HG02610 (cell line): ENCODE data around the gene C1QTNF1.

Experiments
- ATAC-seq: cut with Tn5 transposase; IDR thresholded peaks from one replicate; pipeline ENCODE4 v1.9.1; 2021; ENCODE audit warnings: mild to moderate bottlenecking, moderate library complexity; ENCODE audit not compliant: unreplicated experiment

The C1QTNF1 gene, protein sequence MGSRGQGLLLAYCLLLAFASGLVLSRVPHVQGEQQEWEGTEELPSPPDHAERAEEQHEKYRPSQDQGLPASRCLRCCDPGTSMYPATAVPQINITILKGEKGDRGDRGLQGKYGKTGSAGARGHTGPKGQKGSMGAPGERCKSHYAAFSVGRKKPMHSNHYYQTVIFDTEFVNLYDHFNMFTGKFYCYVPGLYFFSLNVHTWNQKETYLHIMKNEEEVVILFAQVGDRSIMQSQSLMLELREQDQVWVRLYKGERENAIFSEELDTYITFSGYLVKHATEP

GRCh38 chr17:79023886-79024771 is at the start of gene C1QTNF1:
C1QTNF1 (plus strand) TSS chr17:79024169; CDS start chr17:79043969, 19,800 bp downstream.
- no peak for ATAC-seq

GRCh38 chr17:78974635-78975591 is 49.1 kb upstream of the C1QTNF1 start:
- ATAC-seq: no peak

DNA sequence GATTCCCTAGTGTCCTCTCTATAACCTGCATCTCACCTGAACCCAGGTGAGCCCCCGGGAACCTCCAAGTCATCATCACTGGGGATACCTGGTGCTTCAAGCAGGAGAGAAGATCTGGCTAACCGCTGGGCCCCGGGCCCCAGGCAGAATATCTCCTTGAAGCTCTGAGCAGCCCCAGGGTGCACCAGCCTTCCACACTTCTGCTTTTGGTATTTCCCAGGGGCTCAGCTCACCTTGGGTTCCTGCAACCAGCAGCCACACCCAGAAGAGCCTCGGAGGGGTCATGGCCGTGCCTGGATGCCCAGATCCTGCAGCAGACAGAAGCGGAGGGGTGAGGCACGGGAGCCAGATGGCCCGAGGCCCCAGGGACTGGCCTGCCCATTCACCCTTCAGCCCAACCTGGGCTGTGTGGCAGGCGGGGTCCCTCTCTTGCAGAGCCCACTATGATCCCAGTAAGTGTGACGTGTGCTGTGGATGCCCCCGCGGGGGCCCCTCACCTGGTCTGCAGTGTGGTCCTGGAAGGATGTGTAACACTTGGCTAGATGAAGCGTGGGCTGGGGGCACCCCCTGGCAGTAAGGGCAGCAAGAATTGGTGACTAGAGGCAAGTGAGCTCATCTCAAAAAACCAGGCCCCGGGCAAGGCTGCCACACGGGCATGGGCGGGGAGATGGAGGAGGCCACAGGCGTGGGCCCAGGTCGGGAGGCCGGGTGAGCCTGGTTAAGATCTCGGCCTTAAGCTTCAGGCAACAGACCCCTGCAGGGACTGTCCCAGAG is 46.9 kb upstream of the C1QTNF1 start:
- ATAC-seq: no peak

DNA sequence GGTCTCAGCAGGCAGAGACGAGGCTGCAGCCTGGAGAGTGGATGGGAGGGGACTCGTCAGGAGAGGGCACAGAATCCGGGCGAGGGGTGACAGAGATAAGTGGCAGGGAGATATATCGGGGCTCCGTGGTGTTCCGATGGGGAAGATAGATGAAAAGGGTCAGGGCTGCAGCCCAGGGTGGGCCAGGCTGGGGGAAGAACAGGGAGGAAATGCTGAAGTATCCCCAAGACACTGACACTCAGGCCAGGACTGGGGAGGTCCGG is 46.4 kb upstream of the C1QTNF1 start:
- no peak for ATAC-seq

- ATAC-seq: no peak
Measured at GRCh38 chr17:78977997-78978973, 45.7 kb upstream of the C1QTNF1 start.

DNA sequence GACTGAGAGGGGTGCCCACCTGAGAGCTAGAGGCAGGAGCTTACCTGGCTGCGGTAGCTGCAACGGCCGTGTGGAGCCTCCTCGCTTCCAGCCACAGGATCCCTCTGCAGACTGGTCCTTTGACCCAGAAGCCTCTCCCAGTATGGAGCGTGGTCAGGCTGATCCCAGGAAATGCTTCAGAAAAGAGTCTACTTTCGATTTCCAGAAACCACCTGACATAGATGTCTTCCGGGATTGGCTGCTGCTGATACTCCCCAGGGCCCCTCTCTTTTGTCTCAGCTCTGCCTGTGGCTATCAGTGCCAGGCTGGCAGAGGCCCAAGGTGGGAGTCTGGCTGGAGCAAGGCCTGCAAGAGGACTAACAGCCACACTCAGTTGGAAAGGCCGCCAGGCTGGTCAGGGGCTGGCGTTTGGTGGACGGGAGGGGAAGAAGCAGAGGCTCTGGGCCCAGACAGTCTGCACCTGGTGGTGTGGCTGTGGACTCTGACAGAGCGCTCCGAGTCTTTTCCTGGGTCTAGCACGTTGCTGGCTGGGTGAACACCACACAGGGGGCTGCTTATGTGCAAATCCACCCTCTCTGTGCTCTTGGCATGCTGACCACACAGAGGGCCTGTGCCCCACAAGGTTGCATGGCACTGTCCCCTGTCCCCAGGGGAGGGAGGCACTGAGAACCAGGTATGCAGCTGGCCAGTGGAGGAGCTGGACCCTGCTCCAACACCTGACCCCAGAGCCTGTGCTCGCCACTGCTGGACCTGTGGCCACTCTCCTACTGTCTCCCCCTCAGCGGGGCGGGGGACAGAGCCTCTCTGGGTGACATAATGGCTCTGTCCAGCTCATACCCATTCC is 44.0 kb upstream of the C1QTNF1 start, which contains the start of gene LGALS3BP:
Gene LGALS3BP (minus strand): TSS at position 144 of the 844 bp plus-strand sequence. CDS start 2,732 bp downstream, outside the sequence.
- ATAC-seq: no peak

DNA sequence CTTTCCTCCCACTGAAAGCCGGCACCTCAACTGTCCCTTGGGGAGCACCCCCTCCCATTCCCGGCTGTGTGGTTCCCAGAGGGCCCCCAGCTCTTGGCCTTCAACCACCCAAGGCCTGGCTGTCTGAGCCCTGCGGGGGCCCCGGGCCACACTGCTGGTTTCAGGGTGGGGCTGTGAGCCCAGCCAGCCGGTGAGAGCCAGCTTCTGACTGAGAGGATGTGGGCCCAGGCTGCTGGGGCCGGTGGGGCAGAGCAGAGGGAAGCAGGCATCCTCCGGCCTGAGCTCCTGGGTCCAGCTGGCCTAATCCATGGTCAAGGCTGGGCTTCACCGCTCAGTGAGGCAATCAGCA is 43.4 kb upstream of the C1QTNF1 start:
- ATAC-seq: no peak

GRCh38 chr17:78981010-78981888 is 42.7 kb upstream of the C1QTNF1 start:
- no peak for ATAC-seq

- ATAC-seq: no peak
Measured at GRCh38 chr17:78985395-78985794, 38.6 kb upstream of the C1QTNF1 start.

DNA sequence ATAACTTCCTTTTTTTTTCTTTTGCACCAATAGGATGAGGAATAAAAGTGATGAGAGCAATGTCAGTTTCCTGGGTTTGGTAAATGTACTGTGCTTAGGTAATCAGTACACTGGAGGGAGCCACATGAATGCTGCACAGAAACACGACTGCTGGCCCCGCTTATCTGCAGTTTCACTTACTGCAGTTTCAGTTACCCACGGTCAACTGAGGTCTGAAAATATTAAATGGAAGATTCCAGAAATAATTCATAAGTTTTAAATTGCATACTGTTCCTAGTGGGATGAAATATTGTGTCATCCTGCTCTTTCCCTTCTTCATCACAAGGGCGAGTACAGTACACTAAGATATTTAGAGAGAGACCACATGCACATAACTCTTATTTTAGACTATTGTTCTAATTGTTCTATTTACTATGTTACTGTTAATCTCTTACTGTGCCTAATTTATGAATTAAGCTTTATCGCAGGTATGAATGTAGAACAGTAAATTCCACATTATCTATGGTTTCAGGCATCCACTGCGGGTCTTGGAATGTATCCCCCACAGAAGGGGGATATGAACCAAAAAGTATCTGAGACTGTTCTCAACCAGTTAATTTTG is 37.8 kb upstream of the C1QTNF1 start:
- ATAC-seq: no peak

GRCh38 chr17:78986649-78987328 is 37.2 kb upstream of the C1QTNF1 start:
- ATAC-seq: no peak

DNA sequence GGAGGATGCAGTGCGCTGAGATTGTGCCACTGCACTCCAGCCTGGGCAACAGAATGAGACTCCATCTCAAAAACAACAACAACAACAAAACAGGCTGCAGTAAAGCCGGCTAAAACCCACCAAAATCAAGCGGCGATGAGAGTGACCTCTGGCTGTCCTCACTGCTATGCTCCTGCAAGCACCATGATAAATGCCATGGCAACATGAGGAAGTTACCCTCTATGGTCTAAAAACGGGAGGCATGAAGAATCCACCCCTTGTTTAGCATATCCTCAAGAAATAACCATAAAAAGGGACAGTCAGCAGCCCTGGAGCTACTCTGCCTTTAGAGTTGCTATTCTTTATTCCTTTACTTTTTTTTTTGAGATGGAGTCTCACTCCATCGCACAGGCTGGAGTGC is 35.8 kb upstream of the C1QTNF1 start:
- ATAC-seq: no peak

DNA sequence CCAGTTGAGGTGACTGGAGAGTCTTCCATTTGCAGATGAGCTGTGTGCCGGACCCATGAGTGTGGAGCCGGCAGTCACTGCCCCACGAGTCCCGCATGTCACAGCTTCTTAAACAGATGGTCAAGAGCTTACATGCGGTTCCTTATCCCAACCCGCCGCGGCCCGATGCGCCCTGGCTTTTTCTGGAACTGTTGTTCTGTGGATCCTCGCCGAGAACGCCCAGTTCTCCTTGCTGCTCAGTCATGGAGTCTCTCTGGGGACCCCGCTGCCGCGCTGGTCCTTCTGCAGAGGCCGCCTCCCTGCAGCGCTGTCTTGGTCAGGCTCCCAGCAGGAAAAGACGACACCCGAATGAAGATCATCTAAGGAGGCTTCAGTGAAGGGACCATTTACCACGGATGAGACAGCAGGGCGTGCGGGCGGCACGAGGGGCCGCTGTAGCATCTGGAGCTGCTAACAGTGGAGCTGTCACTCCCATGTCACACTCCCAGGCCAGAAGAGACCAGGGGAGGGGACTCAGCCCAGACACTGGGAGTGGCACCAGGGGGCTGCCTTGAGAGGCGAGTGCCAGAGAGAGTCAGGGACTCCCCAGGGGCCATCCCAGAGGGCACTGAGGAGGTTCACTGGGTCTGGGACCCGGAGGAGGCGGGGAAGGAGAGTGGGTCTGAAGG is 33.5 kb upstream of the C1QTNF1 start:
- no peak for ATAC-seq

DNA sequence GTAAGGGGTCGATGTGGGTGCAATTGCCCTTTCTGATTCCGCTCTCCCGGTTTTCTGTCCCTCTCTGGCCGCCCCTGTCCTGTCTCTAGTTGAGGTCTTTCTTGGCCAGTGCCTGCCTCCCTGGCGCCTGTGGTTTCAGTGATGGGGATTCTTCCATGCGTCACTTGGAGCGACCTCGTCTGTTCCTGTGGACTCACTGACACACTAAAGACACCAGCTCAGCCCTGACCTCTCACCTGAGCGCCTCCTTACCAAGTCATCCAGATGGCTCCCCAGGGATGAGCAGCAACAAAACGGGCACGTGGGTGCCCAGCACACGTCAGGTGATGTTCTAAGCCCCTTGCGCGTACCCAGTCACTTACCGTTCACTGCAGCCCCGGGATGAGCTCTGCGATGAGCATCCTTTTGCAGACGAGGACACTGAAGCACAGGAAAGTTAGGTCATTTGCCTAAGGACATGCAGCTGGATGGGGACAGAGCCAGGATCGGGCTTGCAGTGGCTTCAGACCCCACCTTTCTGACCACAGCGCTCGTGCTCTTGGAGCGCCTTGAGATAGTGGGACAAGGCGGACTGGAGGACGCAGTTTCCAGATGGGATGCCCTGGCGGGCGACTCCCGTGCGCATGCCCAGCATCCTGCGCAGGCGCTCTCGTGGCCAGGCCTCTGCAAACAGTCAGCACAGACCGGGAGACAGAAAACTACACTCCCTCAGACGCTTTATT is 32.8 kb upstream of the C1QTNF1 start:
- ATAC-seq: no peak

- no peak for ATAC-seq
Measured at GRCh38 chr17:78991906-78992532, 31.9 kb upstream of the C1QTNF1 start.
